H9 (cell line): Measurements from ENCODE around the gene LGMN. TPM values are rescaled to one million over a fixed set of nuclear protein-coding genes. Genes with fewer than 3 reads are reported as not detected.

Experiments
- DNase-seq: peaks from one replicate; pipeline ENCODE4 v3.0.0-alpha.2; 2017
- H2AFZ ChIP-seq: one replicate; pipeline ENCODE4 v1.6.1; 2013; ENCODE audit warnings: mild to moderate bottlenecking, low read length, control low read depth, moderate library complexity
- H2AK5ac ChIP-seq: 2 replicates; pipeline ENCODE4 v1.6.1; 2013; ENCODE audit warnings: low read length, control low read depth, mixed read lengths; ENCODE audit not compliant: insufficient read length
- H2BK120ac ChIP-seq: one replicate; pipeline ENCODE4 v1.6.1; 2013; ENCODE audit warnings: low read depth, mild to moderate bottlenecking, low read length, control low read depth, inconsistent platforms; ENCODE audit not compliant: poor library complexity, severe bottlenecking
- H2BK12ac ChIP-seq: 2 replicates; pipeline ENCODE4 v1.6.1; 2013; ENCODE audit warnings: low read length, control low read depth, mixed read lengths, low read depth; ENCODE audit not compliant: insufficient read length
- H2BK15ac ChIP-seq: 2 replicates; pipeline ENCODE4 v1.6.1; 2013; ENCODE audit warnings: low read depth, low read length, control low read depth
- H2BK20ac ChIP-seq: one replicate; pipeline ENCODE4 v1.6.1; 2013; ENCODE audit warnings: low read depth, mild to moderate bottlenecking, low read length, control low read depth, inconsistent platforms; ENCODE audit not compliant: poor library complexity, severe bottlenecking
- H2BK5ac ChIP-seq: 2 replicates; pipeline ENCODE4 v1.6.1; 2013; ENCODE audit warnings: low read length, control low read depth, mixed read lengths; ENCODE audit not compliant: insufficient read length
- H3K14ac ChIP-seq: 2 replicates; pipeline ENCODE4 v1.6.1; 2013; ENCODE audit warnings: low read length, control low read depth; ENCODE audit not compliant: insufficient read depth
- H3K18ac ChIP-seq: 2 replicates; pipeline ENCODE4 v1.6.1; 2013; ENCODE audit warnings: low read depth, mild to moderate bottlenecking, mixed read lengths, low read length, control low read depth; ENCODE audit not compliant: insufficient read length
- H3K23ac ChIP-seq: 2 replicates; pipeline ENCODE4 v1.6.1; 2013; ENCODE audit warnings: low read length, control low read depth, mixed read lengths, low read depth; ENCODE audit not compliant: insufficient read length
- H3K23me2 ChIP-seq: 2 replicates; pipeline ENCODE4 v1.6.1; 2013; ENCODE audit warnings: low read depth, mild to moderate bottlenecking, mixed read lengths, low read length, control low read depth; ENCODE audit not compliant: insufficient read length, poor library complexity, severe bottlenecking
- H3K27ac ChIP-seq: 2 replicates; pipeline ENCODE4 v1.5.1; 2013; ENCODE audit warnings: low read length, control low read depth, mixed read lengths, low read depth; ENCODE audit not compliant: insufficient read length
- H3K27me3 ChIP-seq: 2 replicates; pipeline ENCODE4 v1.6.1; 2013; ENCODE audit warnings: low read length, control low read depth, inconsistent platforms; ENCODE audit not compliant: insufficient read depth
- H3K4ac ChIP-seq: 2 replicates; pipeline ENCODE4 v1.6.1; 2013; ENCODE audit warnings: low read depth, mild to moderate bottlenecking, control low read depth, inconsistent platforms, low read length, moderate library complexity
- H3K4me1 ChIP-seq: 2 replicates; pipeline ENCODE4 v1.6.1; 2013; ENCODE audit warnings: low read length, control low read depth, inconsistent platforms; ENCODE audit not compliant: insufficient read depth
- H3K4me2 ChIP-seq: 2 replicates; pipeline ENCODE4 v1.6.1; 2013; ENCODE audit warnings: low read length, control low read depth, mixed read lengths; ENCODE audit not compliant: insufficient read length, insufficient read depth
- H3K56ac ChIP-seq: 2 replicates; pipeline ENCODE4 v1.6.1; 2013; ENCODE audit warnings: low read depth, mild to moderate bottlenecking, mixed read lengths, low read length, control low read depth; ENCODE audit not compliant: insufficient read length
- H3K79me1 ChIP-seq: 2 replicates; pipeline ENCODE4 v1.6.1; 2013; ENCODE audit warnings: low read depth, mild to moderate bottlenecking, moderate library complexity, low read length, control low read depth, inconsistent platforms; ENCODE audit not compliant: insufficient read depth, poor library complexity, severe bottlenecking
- H3K79me2 ChIP-seq: 2 replicates; pipeline ENCODE4 v1.6.1; 2013; ENCODE audit warnings: low read length, control low read depth, inconsistent platforms; ENCODE audit not compliant: insufficient read depth
- H3K9ac ChIP-seq: 2 replicates; pipeline ENCODE4 v1.6.1; 2013; ENCODE audit warnings: low read length, control low read depth, mixed read lengths; ENCODE audit not compliant: insufficient read length; ENCODE audit errors: extremely low read depth
- H3K9me3 ChIP-seq: one replicate; pipeline ENCODE4 v1.6.1; 2013; ENCODE audit warnings: low read depth, low read length, inconsistent platforms; ENCODE audit not compliant: control insufficient read depth
- H3T11ph ChIP-seq: one replicate; pipeline ENCODE4 v1.6.1; 2013; ENCODE audit warnings: mild to moderate bottlenecking, low read length, control low read depth, inconsistent platforms
- H4K20me1 ChIP-seq: one replicate; pipeline ENCODE4 v1.6.1; 2013; ENCODE audit not compliant: control insufficient read depth, insufficient read length, insufficient read depth
- H4K5ac ChIP-seq: 2 replicates; pipeline ENCODE4 v1.6.1; 2013; ENCODE audit warnings: low read depth, mild to moderate bottlenecking, mixed read lengths, low read length, control low read depth; ENCODE audit not compliant: insufficient read length
- H4K8ac ChIP-seq: replicated peaks from 2 replicates; pipeline ENCODE4 v1.6.1; 2013; ENCODE audit warnings: low read length, control low read depth, mixed read lengths, low read depth; ENCODE audit not compliant: insufficient read length
- H4K91ac ChIP-seq: 2 replicates; pipeline ENCODE4 v1.6.1; 2013; ENCODE audit warnings: low read depth, mild to moderate bottlenecking, moderate library complexity, mixed read lengths, low read length, control low read depth; ENCODE audit not compliant: insufficient read length
- H3K27ac Mint-ChIP-seq, 3 experiments: 2 replicates in 2 of 3; 3 replicates in 1 of 3; pipeline ENCODE4 v1.8.0; 2020 to 2021; ENCODE audit warnings: mixed read lengths in 3 of 3, mild to moderate bottlenecking in 1 of 3, moderate library complexity in 1 of 3
- H3K27me3 Mint-ChIP-seq: 2 replicates; pipeline ENCODE4 v1.8.0; 2021; ENCODE audit warnings: low read depth, mild to moderate bottlenecking, moderate library complexity, mixed read lengths
- H3K36me3 Mint-ChIP-seq, 3 experiments: 2 replicates in 2 of 3; 3 replicates in 1 of 3; pipeline ENCODE4 v1.8.0; 2020 to 2021; ENCODE audit warnings: low read depth in 3 of 3, mixed read lengths in 3 of 3; ENCODE audit not compliant: insufficient read depth in 1 of 3
- H3K4me1 Mint-ChIP-seq, 2 experiments: 2 replicates each; pipeline ENCODE4 v1.8.0; 2020; ENCODE audit warnings: mixed read lengths in 2 of 2
- H3K4me3 Mint-ChIP-seq, 2 experiments: 2 replicates in 1 of 2; 3 replicates in 1 of 2; pipeline ENCODE4 v1.8.0; 2020 to 2021; ENCODE audit warnings: mild to moderate bottlenecking in 2 of 2, mixed read lengths in 2 of 2, moderate library complexity in 1 of 2
- H3K9me3 Mint-ChIP-seq, 2 experiments: 2 replicates in 1 of 2; 3 replicates in 1 of 2; pipeline ENCODE4 v1.8.0; 2020; ENCODE audit warnings: mild to moderate bottlenecking in 2 of 2, mixed read lengths in 2 of 2, moderate library complexity in 1 of 2
- WGBS: extraction: QIAGEN DNeasy Blood & Tissue Kit; methylation state at CpG from one replicate; pipeline ENCODE4 v1.1.7; 2013; ENCODE audit warnings: missing lambda C conversion rate, low lambda C conversion rate, mixed read lengths; ENCODE audit not compliant: insufficient read length; ENCODE audit errors: extremely low coverage; 5-methylcytosine and 5-hydroxymethylcytosine counted together
- total RNA-seq: library from RNA; stranded (reverse); gene quantifications from 2 replicates; pipeline ENCODE4 v1.2.1, GENCODE V29; 2021
- TF ChIP-seq, protein P1 (sequence below): fragments of 200-600 bp; sonication (generic); conservative IDR thresholded peaks from 3 replicates; pipeline ENCODE4 v1.8.0; 2021; ENCODE audit warnings: antibody characterized with exemption, mild to moderate bottlenecking

LGMN gene
- total RNA-seq, 1 experiment from 2014 or later: 55.3 TPM

GRCh38 chr14:92692822-92693226 is 55.6 kb downstream of the LGMN start:
- H3K4me1 ChIP-seq: no peaks in the 10 kb centered on the region
- no peak overlapping the region for H2BK15ac ChIP-seq
- H3K56ac ChIP-seq: no peak overlapping the region
- H3K79me2 ChIP-seq: no peaks in the 10 kb centered on the region
- no CpG with 5 or more reads among the region's 2 CpGs for WGBS
- H3K4me2 ChIP-seq: no peak overlapping the region
- no peak overlapping the region for H3K9ac ChIP-seq
- Mint-ChIP-seq H3K27me3 (peaks cover 41% of the 10 kb centered on the region), H3K27ac (no peak overlapping the region), H3K4me3 (no peak overlapping the region), H3K36me3 (no peaks in the 10 kb centered on the region), H3K9me3 (no peaks in the 10 kb centered on the region; a peak in 1 of 5 replicates), H3K4me1 (no peaks in the 10 kb centered on the region)
- H2BK12ac ChIP-seq: no peak overlapping the region
- H3T11ph ChIP-seq: no peak overlapping the region
- H3K14ac ChIP-seq: no peak overlapping the region
- H3K23me2 ChIP-seq: peaks cover under 1% of the 10 kb centered on the region
- H3K23ac ChIP-seq: no peak overlapping the region
- H2AK5ac ChIP-seq: no peak overlapping the region
- H3K79me1 ChIP-seq: no peaks in the 10 kb centered on the region
- H4K91ac ChIP-seq: no peak overlapping the region
- H4K8ac ChIP-seq: no peak overlapping the region
- H2AFZ ChIP-seq: no peak overlapping the region
- H3K9me3 ChIP-seq: no peaks in the 10 kb centered on the region
- H3K4ac ChIP-seq: no peak overlapping the region
- TF ChIP-seq, protein P1, sequence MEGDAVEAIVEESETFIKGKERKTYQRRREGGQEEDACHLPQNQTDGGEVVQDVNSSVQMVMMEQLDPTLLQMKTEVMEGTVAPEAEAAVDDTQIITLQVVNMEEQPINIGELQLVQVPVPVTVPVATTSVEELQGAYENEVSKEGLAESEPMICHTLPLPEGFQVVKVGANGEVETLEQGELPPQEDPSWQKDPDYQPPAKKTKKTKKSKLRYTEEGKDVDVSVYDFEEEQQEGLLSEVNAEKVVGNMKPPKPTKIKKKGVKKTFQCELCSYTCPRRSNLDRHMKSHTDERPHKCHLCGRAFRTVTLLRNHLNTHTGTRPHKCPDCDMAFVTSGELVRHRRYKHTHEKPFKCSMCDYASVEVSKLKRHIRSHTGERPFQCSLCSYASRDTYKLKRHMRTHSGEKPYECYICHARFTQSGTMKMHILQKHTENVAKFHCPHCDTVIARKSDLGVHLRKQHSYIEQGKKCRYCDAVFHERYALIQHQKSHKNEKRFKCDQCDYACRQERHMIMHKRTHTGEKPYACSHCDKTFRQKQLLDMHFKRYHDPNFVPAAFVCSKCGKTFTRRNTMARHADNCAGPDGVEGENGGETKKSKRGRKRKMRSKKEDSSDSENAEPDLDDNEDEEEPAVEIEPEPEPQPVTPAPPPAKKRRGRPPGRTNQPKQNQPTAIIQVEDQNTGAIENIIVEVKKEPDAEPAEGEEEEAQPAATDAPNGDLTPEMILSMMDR: no peak
- DNase-seq: no peak
- H2BK5ac ChIP-seq: no peak overlapping the region
- H4K5ac ChIP-seq: no peak overlapping the region
- H2BK20ac ChIP-seq: no peak overlapping the region
- peaks cover 5% of the 10 kb centered on the region; the same call in 1 of the 2 replicates for H3K27me3 ChIP-seq
- no peak overlapping the region for H3K18ac ChIP-seq
- H3K27ac ChIP-seq: no peak overlapping the region
- no peak overlapping the region for H2BK120ac ChIP-seq
- H4K20me1 ChIP-seq: no peaks in the 10 kb centered on the region
